ENCODE results near the gene CYB5D1.

GRCh38 chr17:7834542-7834956, 23.3 kb upstream of the CYB5D1 start:
- TF ChIP-seq, protein P1, sequence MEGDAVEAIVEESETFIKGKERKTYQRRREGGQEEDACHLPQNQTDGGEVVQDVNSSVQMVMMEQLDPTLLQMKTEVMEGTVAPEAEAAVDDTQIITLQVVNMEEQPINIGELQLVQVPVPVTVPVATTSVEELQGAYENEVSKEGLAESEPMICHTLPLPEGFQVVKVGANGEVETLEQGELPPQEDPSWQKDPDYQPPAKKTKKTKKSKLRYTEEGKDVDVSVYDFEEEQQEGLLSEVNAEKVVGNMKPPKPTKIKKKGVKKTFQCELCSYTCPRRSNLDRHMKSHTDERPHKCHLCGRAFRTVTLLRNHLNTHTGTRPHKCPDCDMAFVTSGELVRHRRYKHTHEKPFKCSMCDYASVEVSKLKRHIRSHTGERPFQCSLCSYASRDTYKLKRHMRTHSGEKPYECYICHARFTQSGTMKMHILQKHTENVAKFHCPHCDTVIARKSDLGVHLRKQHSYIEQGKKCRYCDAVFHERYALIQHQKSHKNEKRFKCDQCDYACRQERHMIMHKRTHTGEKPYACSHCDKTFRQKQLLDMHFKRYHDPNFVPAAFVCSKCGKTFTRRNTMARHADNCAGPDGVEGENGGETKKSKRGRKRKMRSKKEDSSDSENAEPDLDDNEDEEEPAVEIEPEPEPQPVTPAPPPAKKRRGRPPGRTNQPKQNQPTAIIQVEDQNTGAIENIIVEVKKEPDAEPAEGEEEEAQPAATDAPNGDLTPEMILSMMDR (conservative IDR thresholded peaks at IDR 0.05): no peak
- no peak for TF ChIP-seq ZFX (IDR thresholded peaks at IDR 0.05)
